ENCODE measurements around the gene C10orf95. TPM values are rescaled to one million over a fixed set of nuclear protein-coding genes. Genes with fewer than 3 reads are reported as not detected.

Gene C10orf95
- total and polyA plus RNA-seq, 2 experiments from 2014 or later = 0.69 to 1.1 TPM

- Histone ChIP-seq H3K27me3 (ENCODE audit: insufficient read depth) (peaks cover 56% of the 10 kb centered on the region), H3K9me2 (ENCODE audit: insufficient read depth) (no peaks in the 10 kb centered on the region), H2AFZ (no peak overlapping the region), H3K79me2 (replicated peaks; ENCODE audit: insufficient read depth) (no peaks in the 10 kb centered on the region; the same call in 1 of the 2 replicates), H3K4me2 (peak overlapping the region; percentile 78; the same call in 1 of the 2 replicates), H3K27ac (ENCODE audit: low read depth) (no peak overlapping the region), H3K4me1 (ENCODE audit: insufficient read depth) (peaks cover 21% of the 10 kb centered on the region), H3K36me3 (ENCODE audit: insufficient read depth) (no peaks in the 10 kb centered on the region), H3F3A (replicated peaks; ENCODE audit: low read depth) (0 out of 2 replicates have a peak, but pooled peaks cover 4% of the 10 kb centered on the region), H3K4me3 (no peak overlapping the region), H4K20me1 (replicated peaks; ENCODE audit: insufficient read depth) (no peaks in the 10 kb centered on the region; the same call in 1 of the 2 replicates)
- H3K27ac Mint-ChIP-seq = no peak overlapping the region
- H3K36me3 Mint-ChIP-seq (ENCODE audit: low read depth) = peaks cover 4% of the 10 kb centered on the region; the same call in 2 of the 3 replicates
- no peaks in the 10 kb centered on the region for H3K9me3 Mint-ChIP-seq
- no peak for DNase-seq (ENCODE audit: low spot score)
- TF ChIP-seq CREB1 (CRISPR knock-in tag; IDR thresholded peaks at IDR 0.05; ENCODE audit: low read depth) = no peak
- no peak for TF ChIP-seq ETS1 (IDR thresholded peaks at IDR 0.05)
- TF ChIP-seq CTCF (conservative IDR thresholded peaks at IDR 0.05; ENCODE audit: low read depth in 2 of 2) = no peak
- no peak for TF ChIP-seq JUNB (IDR thresholded peaks at IDR 0.05; ENCODE audit: unreplicated experiment)
- no peak for TF ChIP-seq ZNF462 (CRISPR knock-in tag; IDR thresholded peaks at IDR 0.05)
- no peak for TF ChIP-seq NANOG (IDR thresholded peaks at IDR 0.05; ENCODE audit: borderline replicate concordance)
- no peak for TF ChIP-seq EZH2 (IDR thresholded peaks at IDR 0.05; ENCODE audit: low read depth, unreplicated experiment)
- no peak for TF ChIP-seq ZNF114 (CRISPR knock-in tag; IDR thresholded peaks at IDR 0.05)
- no peak for TF ChIP-seq STAT1 (IDR thresholded peaks at IDR 0.05; ENCODE audit: unreplicated experiment)
- TF ChIP-seq EZH2phosphoT487 (IDR thresholded peaks at IDR 0.05; ENCODE audit: unreplicated experiment) = no peak
- no peak for TF ChIP-seq ZNF331 (CRISPR knock-in tag; IDR thresholded peaks at IDR 0.05; ENCODE audit: low read depth)
- no peak for TF ChIP-seq POLR2AphosphoS5 (IDR thresholded peaks at IDR 0.05; ENCODE audit: low read depth)
- no peak for TF ChIP-seq REST (IDR thresholded peaks at IDR 0.05; ENCODE audit: unreplicated experiment)
- peaks cover 53% of the 10 kb centered on the region for H3K27me3 Mint-ChIP-seq (ENCODE audit: insufficient read depth, low read depth, poor library complexity)
- ATAC-seq = no peak
- H3K4me3 Mint-ChIP-seq = peak overlapping the region; percentile 67; the same call in 1 of the 3 replicates
- peaks cover 26% of the 10 kb centered on the region for H3K4me1 Mint-ChIP-seq
These were observed 15.0 kb downstream of the C10orf95 start for GRCh38 chr10:102436312-102436711.
